ENCODE data around the gene ZBTB8B. TPM values are rescaled to one million over a fixed set of nuclear protein-coding genes. Genes with fewer than 3 reads are reported as not detected.

ZBTB8B gene
- total RNA-seq, 1 donor from 2014 or later, result 0.23 TPM

- TF ChIP-seq, protein P1, sequence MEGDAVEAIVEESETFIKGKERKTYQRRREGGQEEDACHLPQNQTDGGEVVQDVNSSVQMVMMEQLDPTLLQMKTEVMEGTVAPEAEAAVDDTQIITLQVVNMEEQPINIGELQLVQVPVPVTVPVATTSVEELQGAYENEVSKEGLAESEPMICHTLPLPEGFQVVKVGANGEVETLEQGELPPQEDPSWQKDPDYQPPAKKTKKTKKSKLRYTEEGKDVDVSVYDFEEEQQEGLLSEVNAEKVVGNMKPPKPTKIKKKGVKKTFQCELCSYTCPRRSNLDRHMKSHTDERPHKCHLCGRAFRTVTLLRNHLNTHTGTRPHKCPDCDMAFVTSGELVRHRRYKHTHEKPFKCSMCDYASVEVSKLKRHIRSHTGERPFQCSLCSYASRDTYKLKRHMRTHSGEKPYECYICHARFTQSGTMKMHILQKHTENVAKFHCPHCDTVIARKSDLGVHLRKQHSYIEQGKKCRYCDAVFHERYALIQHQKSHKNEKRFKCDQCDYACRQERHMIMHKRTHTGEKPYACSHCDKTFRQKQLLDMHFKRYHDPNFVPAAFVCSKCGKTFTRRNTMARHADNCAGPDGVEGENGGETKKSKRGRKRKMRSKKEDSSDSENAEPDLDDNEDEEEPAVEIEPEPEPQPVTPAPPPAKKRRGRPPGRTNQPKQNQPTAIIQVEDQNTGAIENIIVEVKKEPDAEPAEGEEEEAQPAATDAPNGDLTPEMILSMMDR (conservative IDR thresholded peaks at IDR 0.05; ENCODE audit: low read depth, low read length), result no peak
- H3K4me3 ChIP-seq (ENCODE audit: low read depth, low read length), result no peak overlapping the region
- DNase-seq (ENCODE audit: low read depth), result no peak
Observed at GRCh38 chr1:32486463-32487113, 21.7 kb downstream of the ZBTB8B start.

DNA sequence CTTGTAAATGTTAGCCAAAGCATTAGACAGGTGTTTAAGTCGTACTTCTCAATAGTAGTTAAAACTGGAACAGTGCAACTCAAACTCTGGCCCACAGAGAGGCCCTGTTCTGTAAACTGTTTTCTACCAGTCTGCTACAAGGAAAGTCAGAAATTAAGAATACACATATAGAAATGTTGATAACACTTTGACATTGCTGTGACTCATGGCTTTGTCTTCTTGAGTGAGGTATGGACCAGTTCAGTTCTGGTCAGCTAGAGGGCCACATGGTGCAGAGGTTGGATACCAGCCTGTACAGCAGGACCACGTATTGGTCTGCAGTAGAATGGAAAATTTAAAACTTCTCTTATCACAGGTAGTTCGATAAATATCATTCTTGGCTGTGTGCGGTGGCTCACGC lies 22.3 kb downstream of the ZBTB8B start:
- H3K4me3 ChIP-seq (ENCODE audit: low read depth, low read length), result no peak overlapping the region
- no peak for DNase-seq (ENCODE audit: low read depth)
- TF ChIP-seq, protein P1 (conservative IDR thresholded peaks at IDR 0.05; ENCODE audit: low read depth, low read length), result no peak

- TF ChIP-seq, protein P1 (conservative IDR thresholded peaks at IDR 0.05; ENCODE audit: low read depth, low read length), result no peak
- no peak overlapping the region for H3K4me3 ChIP-seq (ENCODE audit: low read depth, low read length)
- DNase-seq (ENCODE audit: low read depth), result no peak
Observed at GRCh38 chr1:32489774-32490454, 25.0 kb downstream of the ZBTB8B start.

DNA sequence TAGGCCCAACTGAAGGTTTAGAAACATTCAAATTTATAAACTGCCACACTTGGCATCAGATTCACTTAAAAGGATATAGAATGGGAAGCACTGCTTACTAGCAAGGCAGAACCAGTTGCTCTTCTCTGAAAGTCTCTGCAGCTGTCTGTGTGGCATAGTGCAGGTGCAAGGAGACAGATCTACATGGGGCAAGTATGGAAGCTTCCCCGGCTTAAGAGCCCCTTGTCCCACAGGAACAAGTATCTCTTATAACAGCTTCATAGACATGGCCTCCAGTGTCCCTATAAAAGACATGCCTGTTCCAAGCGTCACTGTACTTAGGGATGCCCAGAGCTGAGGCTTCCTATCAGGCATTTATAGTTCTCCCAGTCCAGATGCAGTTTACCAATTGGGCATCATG lies 26.5 kb downstream of the ZBTB8B start:
- H3K4me3 ChIP-seq (ENCODE audit: low read depth, low read length), result no peak overlapping the region
- TF ChIP-seq, protein P1 (conservative IDR thresholded peaks at IDR 0.05; ENCODE audit: low read depth, low read length), result no peak
- no peak for DNase-seq (ENCODE audit: low read depth)

GRCh38 chr1:32494196-32494595 lies 29.3 kb downstream of the ZBTB8B start:
- no peak overlapping the region for H3K4me3 ChIP-seq (ENCODE audit: low read depth, low read length)
- no peak for DNase-seq (ENCODE audit: low read depth)
- TF ChIP-seq, protein P1 (conservative IDR thresholded peaks at IDR 0.05; ENCODE audit: low read depth, low read length), result no peak

- DNase-seq (ENCODE audit: low read depth), result no peak
- TF ChIP-seq, protein P1 (conservative IDR thresholded peaks at IDR 0.05; ENCODE audit: low read depth, low read length), result no peak
- no peak overlapping the region for H3K4me3 ChIP-seq (ENCODE audit: low read depth, low read length)
Observed at GRCh38 chr1:32494711-32495337, 30.0 kb downstream of the ZBTB8B start.
